Uterus (tissue), 2 donors: Measurements from ENCODE around the gene CHTOP.

Experiments
- CTCF ChIP-seq, 4 experiments: fragments of 200-600 bp in 2 of 4; fragments of 450-650 bp in 2 of 4; sonication (generic) in 2 of 4; IDR thresholded peaks; one replicate each; pipeline ENCODE4 v1.5.1; 2016 to 2019; ENCODE audit warnings: antibody characterized with exemption in 4 of 4, mild to moderate bottlenecking in 2 of 4, moderate library complexity in 1 of 4
- POLR2A ChIP-seq, 2 donors: fragments of 450-650 bp; IDR thresholded peaks; one replicate each; pipeline ENCODE4 v1.6.1; 2016; ENCODE audit warnings: antibody characterized with exemption in 2 of 2, mild to moderate bottlenecking in 1 of 2, moderate library complexity in 1 of 2

- TF ChIP-seq CTCF (IDR thresholded peaks at IDR 0.05) (no peak), POLR2A (IDR thresholded peaks at IDR 0.05) (no peak)
Observed at GRCh38 chr1:153649863-153650235, 16.0 kb downstream of the CHTOP start.
